ENCODE data around the gene GOT2. TPM values are rescaled to one million over a fixed set of nuclear protein-coding genes. Genes with fewer than 3 reads are reported as not detected.

GOT2 gene
- total and polyA plus RNA-seq, 2 of the 8 experiments (the other 6 are each of a cell fraction or from before 2014, with no cell fraction given): 62.9 to 223 TPM

DNA sequence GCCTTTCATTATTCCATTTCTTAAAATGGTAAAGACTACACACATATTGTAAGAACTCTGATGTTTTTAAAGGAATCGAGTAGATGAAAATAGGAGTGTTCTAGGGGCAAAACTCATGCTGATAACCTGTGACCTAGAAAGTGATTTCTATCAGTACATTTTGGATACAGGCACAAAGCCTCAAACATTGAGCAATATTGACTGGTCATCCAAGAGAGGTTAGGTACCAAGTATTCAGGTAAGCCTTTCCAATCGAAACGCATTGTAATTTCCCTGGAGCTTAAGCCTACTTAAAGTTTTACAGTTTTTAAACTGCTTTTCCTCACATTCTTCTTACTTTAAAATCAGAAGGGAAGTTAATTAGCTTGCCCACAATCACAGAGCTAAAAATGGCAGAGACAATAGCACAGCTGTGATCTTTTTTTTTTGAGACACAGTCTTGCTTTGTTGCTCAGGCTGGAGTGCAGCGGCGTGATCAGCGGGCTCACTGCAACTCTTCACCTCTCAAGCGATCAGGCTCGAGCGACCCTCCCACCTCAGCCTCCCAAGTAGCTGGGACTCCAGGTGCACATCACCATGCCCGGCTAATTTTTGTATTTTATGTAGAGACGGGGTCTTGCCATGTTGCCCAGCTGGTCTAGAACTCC, 3.3 kb downstream of the GOT2 start (continued):
- TF ChIP-seq CTCF (IDR thresholded peaks at IDR 0.05; ENCODE audit: control extremely low read depth in 1 of 3, insufficient read depth in 1 of 3, low read depth in 1 of 3, low read length in 3 of 3): no peak
- no peak for TF ChIP-seq SP4 (IDR thresholded peaks at IDR 0.05; ENCODE audit: low read length)
- TF ChIP-seq RBBP5 (IDR thresholded peaks at IDR 0.05; ENCODE audit: borderline replicate concordance, low read depth, low read length): no peak
- TF ChIP-seq CBX5 (IDR thresholded peaks at IDR 0.05; ENCODE audit: low read depth, low read length): no peak
- TF ChIP-seq TBP (IDR thresholded peaks at IDR 0.05; ENCODE audit: low read depth, low read length): no peak
- TF ChIP-seq, protein P1, sequence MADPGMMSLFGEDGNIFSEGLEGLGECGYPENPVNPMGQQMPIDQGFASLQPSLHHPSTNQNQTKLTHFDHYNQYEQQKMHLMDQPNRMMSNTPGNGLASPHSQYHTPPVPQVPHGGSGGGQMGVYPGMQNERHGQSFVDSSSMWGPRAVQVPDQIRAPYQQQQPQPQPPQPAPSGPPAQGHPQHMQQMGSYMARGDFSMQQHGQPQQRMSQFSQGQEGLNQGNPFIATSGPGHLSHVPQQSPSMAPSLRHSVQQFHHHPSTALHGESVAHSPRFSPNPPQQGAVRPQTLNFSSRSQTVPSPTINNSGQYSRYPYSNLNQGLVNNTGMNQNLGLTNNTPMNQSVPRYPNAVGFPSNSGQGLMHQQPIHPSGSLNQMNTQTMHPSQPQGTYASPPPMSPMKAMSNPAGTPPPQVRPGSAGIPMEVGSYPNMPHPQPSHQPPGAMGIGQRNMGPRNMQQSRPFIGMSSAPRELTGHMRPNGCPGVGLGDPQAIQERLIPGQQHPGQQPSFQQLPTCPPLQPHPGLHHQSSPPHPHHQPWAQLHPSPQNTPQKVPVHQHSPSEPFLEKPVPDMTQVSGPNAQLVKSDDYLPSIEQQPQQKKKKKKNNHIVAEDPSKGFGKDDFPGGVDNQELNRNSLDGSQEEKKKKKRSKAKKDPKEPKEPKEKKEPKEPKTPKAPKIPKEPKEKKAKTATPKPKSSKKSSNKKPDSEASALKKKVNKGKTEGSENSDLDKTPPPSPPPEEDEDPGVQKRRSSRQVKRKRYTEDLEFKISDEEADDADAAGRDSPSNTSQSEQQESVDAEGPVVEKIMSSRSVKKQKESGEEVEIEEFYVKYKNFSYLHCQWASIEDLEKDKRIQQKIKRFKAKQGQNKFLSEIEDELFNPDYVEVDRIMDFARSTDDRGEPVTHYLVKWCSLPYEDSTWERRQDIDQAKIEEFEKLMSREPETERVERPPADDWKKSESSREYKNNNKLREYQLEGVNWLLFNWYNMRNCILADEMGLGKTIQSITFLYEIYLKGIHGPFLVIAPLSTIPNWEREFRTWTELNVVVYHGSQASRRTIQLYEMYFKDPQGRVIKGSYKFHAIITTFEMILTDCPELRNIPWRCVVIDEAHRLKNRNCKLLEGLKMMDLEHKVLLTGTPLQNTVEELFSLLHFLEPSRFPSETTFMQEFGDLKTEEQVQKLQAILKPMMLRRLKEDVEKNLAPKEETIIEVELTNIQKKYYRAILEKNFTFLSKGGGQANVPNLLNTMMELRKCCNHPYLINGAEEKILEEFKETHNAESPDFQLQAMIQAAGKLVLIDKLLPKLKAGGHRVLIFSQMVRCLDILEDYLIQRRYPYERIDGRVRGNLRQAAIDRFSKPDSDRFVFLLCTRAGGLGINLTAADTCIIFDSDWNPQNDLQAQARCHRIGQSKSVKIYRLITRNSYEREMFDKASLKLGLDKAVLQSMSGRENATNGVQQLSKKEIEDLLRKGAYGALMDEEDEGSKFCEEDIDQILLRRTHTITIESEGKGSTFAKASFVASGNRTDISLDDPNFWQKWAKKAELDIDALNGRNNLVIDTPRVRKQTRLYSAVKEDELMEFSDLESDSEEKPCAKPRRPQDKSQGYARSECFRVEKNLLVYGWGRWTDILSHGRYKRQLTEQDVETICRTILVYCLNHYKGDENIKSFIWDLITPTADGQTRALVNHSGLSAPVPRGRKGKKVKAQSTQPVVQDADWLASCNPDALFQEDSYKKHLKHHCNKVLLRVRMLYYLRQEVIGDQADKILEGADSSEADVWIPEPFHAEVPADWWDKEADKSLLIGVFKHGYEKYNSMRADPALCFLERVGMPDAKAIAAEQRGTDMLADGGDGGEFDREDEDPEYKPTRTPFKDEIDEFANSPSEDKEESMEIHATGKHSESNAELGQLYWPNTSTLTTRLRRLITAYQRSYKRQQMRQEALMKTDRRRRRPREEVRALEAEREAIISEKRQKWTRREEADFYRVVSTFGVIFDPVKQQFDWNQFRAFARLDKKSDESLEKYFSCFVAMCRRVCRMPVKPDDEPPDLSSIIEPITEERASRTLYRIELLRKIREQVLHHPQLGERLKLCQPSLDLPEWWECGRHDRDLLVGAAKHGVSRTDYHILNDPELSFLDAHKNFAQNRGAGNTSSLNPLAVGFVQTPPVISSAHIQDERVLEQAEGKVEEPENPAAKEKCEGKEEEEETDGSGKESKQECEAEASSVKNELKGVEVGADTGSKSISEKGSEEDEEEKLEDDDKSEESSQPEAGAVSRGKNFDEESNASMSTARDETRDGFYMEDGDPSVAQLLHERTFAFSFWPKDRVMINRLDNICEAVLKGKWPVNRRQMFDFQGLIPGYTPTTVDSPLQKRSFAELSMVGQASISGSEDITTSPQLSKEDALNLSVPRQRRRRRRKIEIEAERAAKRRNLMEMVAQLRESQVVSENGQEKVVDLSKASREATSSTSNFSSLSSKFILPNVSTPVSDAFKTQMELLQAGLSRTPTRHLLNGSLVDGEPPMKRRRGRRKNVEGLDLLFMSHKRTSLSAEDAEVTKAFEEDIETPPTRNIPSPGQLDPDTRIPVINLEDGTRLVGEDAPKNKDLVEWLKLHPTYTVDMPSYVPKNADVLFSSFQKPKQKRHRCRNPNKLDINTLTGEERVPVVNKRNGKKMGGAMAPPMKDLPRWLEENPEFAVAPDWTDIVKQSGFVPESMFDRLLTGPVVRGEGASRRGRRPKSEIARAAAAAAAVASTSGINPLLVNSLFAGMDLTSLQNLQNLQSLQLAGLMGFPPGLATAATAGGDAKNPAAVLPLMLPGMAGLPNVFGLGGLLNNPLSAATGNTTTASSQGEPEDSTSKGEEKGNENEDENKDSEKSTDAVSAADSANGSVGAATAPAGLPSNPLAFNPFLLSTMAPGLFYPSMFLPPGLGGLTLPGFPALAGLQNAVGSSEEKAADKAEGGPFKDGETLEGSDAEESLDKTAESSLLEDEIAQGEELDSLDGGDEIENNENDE (IDR thresholded peaks at IDR 0.05; ENCODE audit: insufficient replicate concordance, low read length): no peak
